OCI-LY7 (cell line): Measurements from ENCODE around the gene CAT. TPM values are rescaled to one million over a fixed set of nuclear protein-coding genes. Genes with fewer than 3 reads are reported as not detected.

Experiments
- BruUV-seq: library from RNA; stranded (reverse); fragments of 400-500 nt; replicated peaks from 2 replicates; lab custom pipeline; 2021; lab: Mats Ljungman, UMichigan
- CTCF ChIA-PET: fragments of 300-600 bp; sonication (Branson Sonifier 250); formaldehyde crosslinking; loops from one replicate; lab custom pipeline; 2022; ENCODE audit warnings: antibody characterized with exemption; ENCODE audit not compliant: unreplicated experiment; lab: Charles Lee
- POLR2A ChIA-PET: fragments of 300-600 bp; sonication (Branson Sonifier 250); formaldehyde crosslinking; loops from one replicate; lab custom pipeline; 2022; ENCODE audit warnings: antibody characterized with exemption; lab: Charles Lee
- DNase-seq: peaks from one replicate; pipeline ENCODE4 v3.0.0-alpha.2; 2015; ENCODE audit warnings: low spot score
- H2AFZ ChIP-seq: fragments of 200-600 bp; sonication (generic), shearing (Covaris generic); 2 replicates; pipeline ENCODE4 v1.6.1; 2014; ENCODE audit warnings: mild to moderate bottlenecking, antibody characterized with exemption, low read length, moderate library complexity
- H3K27ac ChIP-seq: fragments of 200-600 bp; sonication (generic); 2 replicates; pipeline ENCODE4 v1.5.1; 2014; ENCODE audit warnings: mixed run types, low read depth, mild to moderate bottlenecking, moderate library complexity, low read length, inconsistent platforms; ENCODE audit not compliant: poor library complexity, severe bottlenecking
- H3K36me3 ChIP-seq: fragments of 200-600 bp; sonication (generic); 2 replicates; pipeline ENCODE4 v1.6.1; 2014; ENCODE audit warnings: mild to moderate bottlenecking, antibody characterized with exemption, low read length, moderate library complexity, mixed read lengths; ENCODE audit not compliant: insufficient read depth
- H3K4me1 ChIP-seq: fragments of 200-600 bp; sonication (generic); 2 replicates; pipeline ENCODE4 v1.5.1; 2014; ENCODE audit warnings: mild to moderate bottlenecking, low read length; ENCODE audit not compliant: insufficient read depth, poor library complexity, severe bottlenecking
- H3K4me2 ChIP-seq: fragments of 200-600 bp; sonication (generic); 2 replicates; pipeline ENCODE4 v1.6.1; 2014; ENCODE audit warnings: mild to moderate bottlenecking, low read length
- H3K4me3 ChIP-seq: fragments of 200-600 bp; sonication (generic); 2 replicates; pipeline ENCODE4 v1.5.1; 2014; ENCODE audit warnings: mild to moderate bottlenecking, low read depth, low read length; ENCODE audit not compliant: poor library complexity, severe bottlenecking
- H3K79me2 ChIP-seq: fragments of 200-600 bp; sonication (generic); 2 replicates; pipeline ENCODE4 v1.6.1; 2016; ENCODE audit warnings: low read depth, mild to moderate bottlenecking, low read length, moderate library complexity, mixed read lengths; ENCODE audit not compliant: insufficient read depth
- H3K9me2 ChIP-seq: fragments of 200-600 bp; sonication (generic); 2 replicates; pipeline ENCODE4 v1.6.1; 2016; ENCODE audit warnings: mild to moderate bottlenecking, low read length, mixed read lengths; ENCODE audit not compliant: insufficient read depth
- H3K9me3 ChIP-seq: fragments of 200-600 bp; sonication (generic); 2 replicates; pipeline ENCODE4 v1.6.1; 2014; ENCODE audit warnings: mild to moderate bottlenecking, mixed run types, low read length, mixed read lengths
- H4K20me1 ChIP-seq: fragments of 200-600 bp; sonication (generic); 2 replicates; pipeline ENCODE4 v1.6.1; 2014; ENCODE audit warnings: mild to moderate bottlenecking, antibody characterized with exemption, low read length, moderate library complexity, mixed read lengths; ENCODE audit not compliant: insufficient read depth
- CTCF ChIP-seq: fragments of 200-600 bp; sonication (generic); conservative IDR thresholded peaks from 2 replicates; pipeline ENCODE4 v1.5.1; 2014; ENCODE audit warnings: mild to moderate bottlenecking, antibody characterized with exemption, low read length, moderate library complexity, mixed read lengths
- EZH2phosphoT487 ChIP-seq: fragments of 200-600 bp; sonication (generic); IDR thresholded peaks from 2 replicates; pipeline ENCODE4 v1.6.1; 2018; ENCODE audit warnings: low read depth, borderline replicate concordance, mild to moderate bottlenecking, mixed run types, antibody characterized with exemption, low read length, moderate library complexity, mixed read lengths
- intact Hi-C: fragments of 100-400 bp; cut with micrococcal nuclease; formaldehyde crosslinking; loops from one replicate; pipeline ENCODE4 v1.10.0; 2022; ENCODE audit not compliant: unreplicated experiment
- small RNA-seq: library from RNA; depleted of rRNA; stranded (forward); fragments of <200 nt; gene quantifications from one replicate; pipeline ENCODE3, GENCODE V24; 2014
- total RNA-seq, 2 experiments: library from RNA; depleted of rRNA in 1 of 2; stranded (reverse); fragments of >200 nt in 1 of 2; shearing (Covaris generic) in 1 of 2; gene quantifications; 2 replicates each; pipeline ENCODE4 v1.2.3, GENCODE V29; 2014 to 2022

The CAT gene
- total RNA-seq, 2 experiments from 2014 or later = 46.6 to 47.8 TPM

- no peak overlapping the region for H3K4me2 ChIP-seq
- H3K4me3 ChIP-seq = no peak overlapping the region
- no peak overlapping the region for H3K27ac ChIP-seq
- CTCF ChIA-PET = no interaction called here
- POLR2A ChIA-PET = interaction anchor here (0.5 kb wide), 1 partner anchor 95 kb away, joined by 5 read pairs; no protein-coding TSS in a partner anchor
- H3K9me2 ChIP-seq = no peaks in the 10 kb centered on the region
- H3K79me2 ChIP-seq = no peaks in the 10 kb centered on the region
- no peaks in the 10 kb centered on the region for H3K4me1 ChIP-seq
- H3K9me3 ChIP-seq = no peaks in the 10 kb centered on the region
- intact Hi-C loops = no loop called here
- H4K20me1 ChIP-seq = no peaks in the 10 kb centered on the region
- BruUV-seq = no TSS peak
- H2AFZ ChIP-seq = no peak overlapping the region
- H3K36me3 ChIP-seq = no peaks in the 10 kb centered on the region
- DNase-seq = no peak
- TF ChIP-seq CTCF (no peak), EZH2phosphoT487 (no peak)
These were observed 81.0 kb downstream of the CAT start for GRCh38 chr11:34519595-34520235.

- H3K9me3 ChIP-seq = no peaks in the 10 kb centered on the region
- ChIA-PET CTCF (no interaction called here), POLR2A (no interaction called here)
- H3K4me3 ChIP-seq = no peak overlapping the region
- intact Hi-C loops = no loop called here
- no peak for DNase-seq
- no peaks in the 10 kb centered on the region for H3K36me3 ChIP-seq
- BruUV-seq = no TSS peak
- H3K79me2 ChIP-seq = no peaks in the 10 kb centered on the region
- no peaks in the 10 kb centered on the region for H3K4me1 ChIP-seq
- no peaks in the 10 kb centered on the region for H3K9me2 ChIP-seq
- H3K27ac ChIP-seq = no peak overlapping the region
- no peak for TF ChIP-seq CTCF
- no peak for TF ChIP-seq EZH2phosphoT487
- no peak overlapping the region for H2AFZ ChIP-seq
- H4K20me1 ChIP-seq = no peaks in the 10 kb centered on the region
- H3K4me2 ChIP-seq = no peak overlapping the region
These were observed 82.5 kb downstream of the CAT start for GRCh38 chr11:34521265-34521664.

Small RNAs within 50 kb of the gene (small RNA-seq; reads per million reads assigned to genes)
- gene AL035079.1 = not detected

Other genes with a start within 250 kb of the CAT start
- 0.09 and 0.36 TPM in 2 replicates for gene ABTB2, start 80.9 kb upstream of the CAT start, total RNA-seq (2014; rRNA removed; shearing (Covaris generic))
- 0.06 and 0.07 TPM in 2 replicates for gene ABTB2, start 80.9 kb upstream of the CAT start, total RNA-seq (2022)
- not detected in 2 replicates for gene ELF5, start 74.9 kb downstream of the CAT start, total RNA-seq (2014; rRNA removed; shearing (Covaris generic))
- gene ELF5, start 74.9 kb downstream of the CAT start, total RNA-seq (2022) = not detected in 2 replicates
- not detected in 2 replicates for gene EHF, start 182.2 kb downstream of the CAT start, total RNA-seq (2014; rRNA removed; shearing (Covaris generic))
- not detected in 2 replicates for gene EHF, start 182.2 kb downstream of the CAT start, total RNA-seq (2022)